ENCODE measurements around the gene CMPK2. TPM values are rescaled to one million over a fixed set of nuclear protein-coding genes. Genes with fewer than 3 reads are reported as not detected.

The CMPK2 gene
- total RNA-seq, 1 experiment from 2014 or later: 0.80 TPM

GRCh38 chr2:6831229-6831628 lies 34.5 kb downstream of the CMPK2 start:
- no peak for DNase-seq (ENCODE audit: low read depth, low spot score)
- no peak for ATAC-seq
- POLR2A ChIA-PET: interaction anchor here (0.6 kb wide), 1 partner anchor 1750 kb away, joined by 4 read pairs; no protein-coding TSS in a partner anchor
- in situ Hi-C loops (cut with HindIII; ENCODE audit: low pct_unique_long_range_greater_than_20kb, low sequenced_read_pairs) (no loop called here), intact Hi-C loops (cut with micrococcal nuclease; ENCODE audit: unreplicated experiment) (no loop called here)
- no peak overlapping the region for H3K4me3 ChIP-seq (ENCODE audit: low read depth in 2 of 2, low read length in 2 of 2)
- BruUV-seq (replicated peaks): no TSS peak
- CTCF ChIA-PET: no interaction called here
- H3K27me3 ChIP-seq (ENCODE audit: control insufficient read depth, insufficient read depth, low read length): no peaks in the 10 kb centered on the region
- no peaks in the 10 kb centered on the region for H3K36me3 ChIP-seq (ENCODE audit: control insufficient read depth, insufficient read depth, low read length)
- H3K9me3 ChIP-seq (ENCODE audit: control insufficient read depth, insufficient read depth, low read depth, low read length): peaks cover 9% of the 10 kb centered on the region; the same call in 1 of the 2 replicates
- no peaks in the 10 kb centered on the region for H3K4me1 ChIP-seq (ENCODE audit: control insufficient read depth, insufficient read depth, low read length)
- TF ChIP-seq SIN3A (IDR thresholded peaks at IDR 0.05; ENCODE audit: borderline replicate concordance, insufficient read depth, low read depth, low read length) (no peak), REST (IDR thresholded peaks at IDR 0.05; ENCODE audit: insufficient read depth in 1 of 2, low read depth in 2 of 2, low read length in 1 of 2) (no peak), POLR2AphosphoS5 (IDR thresholded peaks at IDR 0.05; ENCODE audit: low read depth, low read length) (no peak), TCF7L2 (IDR thresholded peaks at IDR 0.05; ENCODE audit: low read depth, low read length) (no peak), CTCF (IDR thresholded peaks at IDR 0.05) (no peak)
- H3K27ac ChIP-seq (ENCODE audit: low read length): no peak overlapping the region

GRCh38 chr2:6828299-6828584 lies 37.5 kb downstream of the CMPK2 start:
- no peak for TF ChIP-seq SIN3A (IDR thresholded peaks at IDR 0.05; ENCODE audit: borderline replicate concordance, insufficient read depth, low read depth, low read length)
- peak; percentile 35; the same call in 1 of the 2 replicates for TF ChIP-seq CTCF (IDR thresholded peaks at IDR 0.05)
- no peak for TF ChIP-seq REST (IDR thresholded peaks at IDR 0.05; ENCODE audit: insufficient read depth in 1 of 2, low read depth in 2 of 2, low read length in 1 of 2)
- no peak for TF ChIP-seq POLR2AphosphoS5 (IDR thresholded peaks at IDR 0.05; ENCODE audit: low read depth, low read length)
- TF ChIP-seq TCF7L2 (IDR thresholded peaks at IDR 0.05; ENCODE audit: low read depth, low read length): no peak
- Histone ChIP-seq H3K4me3 (ENCODE audit: low read depth in 2 of 2, low read length in 2 of 2) (no peak overlapping the region), H3K27me3 (ENCODE audit: control insufficient read depth, insufficient read depth, low read length) (no peaks in the 10 kb centered on the region), H3K36me3 (ENCODE audit: control insufficient read depth, insufficient read depth, low read length) (no peaks in the 10 kb centered on the region), H3K9me3 (ENCODE audit: control insufficient read depth, insufficient read depth, low read depth, low read length) (peaks cover 9% of the 10 kb centered on the region; the same call in 1 of the 2 replicates), H3K4me1 (ENCODE audit: control insufficient read depth, insufficient read depth, low read length) (no peaks in the 10 kb centered on the region), H3K27ac (ENCODE audit: low read length) (no peak overlapping the region)
- POLR2A ChIA-PET: no interaction called here
- ATAC-seq: no peak
- DNase-seq (ENCODE audit: low read depth, low spot score): no peak
- CTCF ChIA-PET: no interaction called here
- BruUV-seq (replicated peaks): no TSS peak
- intact Hi-C loops (cut with micrococcal nuclease; ENCODE audit: unreplicated experiment) (no loop called here), in situ Hi-C loops (cut with HindIII; ENCODE audit: low pct_unique_long_range_greater_than_20kb, low sequenced_read_pairs) (no loop called here)

Measured in Panc1 (cell line).